PC-3 (cell line): Measurements from ENCODE around the gene STARD3. TPM values are rescaled to one million over a fixed set of nuclear protein-coding genes. Genes with fewer than 3 reads are reported as not detected.

Source experiments
- ATAC-seq: fragments of 200-7000 bp; cut with Tn5 transposase; 2 replicates; pipeline ENCODE4 v1.9.1; 2020; ENCODE audit warnings: mild to moderate bottlenecking, moderate library complexity
- BruUV-seq: library from RNA; stranded (reverse); fragments of 400-500 nt; replicated peaks from 2 replicates; lab custom pipeline; 2021; lab: Mats Ljungman, UMichigan
- CTCF ChIA-PET: fragments of 300-600 bp; sonication (Branson Sonifier 250); formaldehyde crosslinking; loops from one replicate; lab custom pipeline; 2022; ENCODE audit warnings: antibody characterized with exemption; lab: Charles Lee
- POLR2A ChIA-PET: fragments of 300-600 bp; sonication (Branson Sonifier 250); formaldehyde crosslinking; loops from one replicate; lab custom pipeline; 2022; ENCODE audit warnings: antibody characterized with exemption; ENCODE audit not compliant: unreplicated experiment; lab: Charles Lee
- DNase-seq: peaks from one replicate; pipeline ENCODE4 v3.0.0-alpha.2; 2015
- H2AFZ ChIP-seq: fragments of 300-600 bp; sonication (generic); 2 replicates; pipeline ENCODE4 v1.6.0; 2016; ENCODE audit warnings: antibody characterized with exemption, low read length
- H3F3A ChIP-seq: fragments of 300-600 bp; sonication (generic); one replicate; pipeline ENCODE4 v1.6.0; 2017; ENCODE audit warnings: antibody characterized with exemption, low read length, control low read depth, mild to moderate bottlenecking; ENCODE audit not compliant: unreplicated experiment
- H3K27ac ChIP-seq: fragments of 300-600 bp; sonication (generic); 2 replicates; pipeline ENCODE4 v1.5.1; 2016; ENCODE audit warnings: mild to moderate bottlenecking, low read length
- H3K27me3 ChIP-seq: fragments of 300-600 bp; sonication (generic); 2 replicates; pipeline ENCODE4 v1.6.1; 2016; ENCODE audit warnings: low read length, mixed read lengths
- H3K36me3 ChIP-seq: fragments of 300-600 bp; sonication (generic); 2 replicates; pipeline ENCODE4 v1.6.1; 2016; ENCODE audit warnings: low read depth, mixed run types, low read length, mixed read lengths
- H3K4me1 ChIP-seq: fragments of 300-600 bp; sonication (generic); 2 replicates; pipeline ENCODE4 v1.5.1; 2016; ENCODE audit warnings: low read length; ENCODE audit not compliant: insufficient read depth
- H3K4me2 ChIP-seq: fragments of 300-600 bp; sonication (generic); 2 replicates; pipeline ENCODE4 v1.6.0; 2016; ENCODE audit warnings: low read length
- H3K4me3 ChIP-seq: fragments of 300-600 bp; sonication (generic); 2 replicates; pipeline ENCODE4 v1.5.1; 2016; ENCODE audit warnings: mild to moderate bottlenecking, low read length, mixed read lengths
- H3K79me2 ChIP-seq: fragments of 300-600 bp; sonication (generic); 2 replicates; pipeline ENCODE4 v1.6.1; 2017; ENCODE audit warnings: low read length, mixed read lengths
- H3K9ac ChIP-seq: fragments of 300-600 bp; sonication (generic); 2 replicates; pipeline ENCODE4 v1.6.0; 2016; ENCODE audit warnings: mild to moderate bottlenecking, low read length
- H3K9me2 ChIP-seq: fragments of 300-600 bp; sonication (generic); replicated peaks from 2 replicates; pipeline ENCODE4 v1.6.1; 2016; ENCODE audit warnings: mixed run types, low read length, mixed read lengths
- H3K9me3 ChIP-seq: fragments of 300-600 bp; sonication (generic); 2 replicates; pipeline ENCODE4 v1.6.1; 2016; ENCODE audit warnings: low read length, mixed read lengths
- H4K20me1 ChIP-seq: fragments of 300-600 bp; sonication (generic); 2 replicates; pipeline ENCODE4 v1.6.1; 2016; ENCODE audit warnings: low read length, mixed read lengths
- EZH2 ChIP-seq: fragments of 300-600 bp; sonication (generic); IDR thresholded peaks from one replicate; pipeline ENCODE4 v1.6.1; 2017; ENCODE audit warnings: antibody characterized with exemption, mild to moderate bottlenecking, low read length; ENCODE audit not compliant: unreplicated experiment
- EZH2phosphoT487 ChIP-seq: fragments of 300-600 bp; sonication (generic); IDR thresholded peaks from 2 replicates; pipeline ENCODE4 v1.6.1; 2018; ENCODE audit warnings: mild to moderate bottlenecking, antibody characterized with exemption, low read length, borderline replicate concordance
- intact Hi-C: fragments of 100-400 bp; cut with micrococcal nuclease; formaldehyde crosslinking; loops from 2 replicates; pipeline ENCODE4 v1.9.0; 2023
- total RNA-seq: library from RNA; depleted of rRNA; stranded (reverse); fragments of >200 nt; gene quantifications from 2 replicates; pipeline ENCODE4 v1.2.3, GENCODE V29; 2014
- TF ChIP-seq, protein P1 (sequence below): fragments of 300-600 bp; sonication (generic); conservative IDR thresholded peaks from 2 replicates; pipeline ENCODE4 v1.5.1; 2017; ENCODE audit warnings: antibody characterized with exemption, low read depth, mild to moderate bottlenecking, low read length

STARD3 gene
- total RNA-seq, 1 experiment from 2014 or later: 30.5 TPM

DNA sequence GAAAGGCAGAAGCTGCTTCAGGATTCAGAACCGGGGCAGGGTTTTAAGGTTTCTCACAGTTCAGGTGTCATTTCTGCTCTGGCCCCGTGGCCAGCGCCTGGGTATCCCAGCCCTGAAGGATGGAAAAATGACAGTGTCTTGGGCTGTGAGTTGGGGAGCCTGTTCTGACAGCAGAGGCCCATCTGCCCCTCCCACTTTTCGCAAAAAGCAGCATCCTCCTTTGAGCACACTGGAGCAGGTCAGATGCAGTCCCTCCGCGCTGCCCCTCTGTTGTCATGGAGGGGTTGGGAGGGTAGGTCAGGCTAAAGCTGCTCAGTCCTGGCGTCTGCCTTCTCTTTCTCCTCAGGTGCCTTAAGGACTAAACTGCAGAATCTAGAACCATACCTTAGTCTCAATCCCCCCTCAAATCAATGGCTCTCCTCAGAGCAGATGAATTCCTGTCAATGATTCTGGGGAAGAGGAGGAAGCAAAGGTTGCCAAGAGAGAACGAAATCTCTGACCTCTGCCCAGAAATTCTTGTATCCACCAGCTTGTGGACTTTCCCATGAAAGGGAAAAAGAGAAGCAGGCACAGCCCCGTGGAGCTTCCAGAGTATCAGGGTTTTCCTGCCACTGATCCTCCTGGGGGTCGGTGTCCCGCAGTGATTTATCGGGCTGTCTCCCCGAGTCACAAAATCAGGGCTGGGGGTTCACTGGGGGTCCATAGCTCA is 36.5 kb upstream of the STARD3 start:
- H3K36me3 ChIP-seq: no peaks in the 10 kb centered on the region
- ATAC-seq (no peak), DNase-seq (no peak)
- ChIA-PET CTCF (no interaction called here), POLR2A (no interaction called here)
- no TSS peak for BruUV-seq
- H3K4me3 ChIP-seq: no peak overlapping the region
- no peak overlapping the region for H3K9ac ChIP-seq
- H3K27me3 ChIP-seq: peaks cover 78% of the 10 kb centered on the region
- H3F3A ChIP-seq: no peaks in the 10 kb centered on the region
- no peaks in the 10 kb centered on the region for H3K9me3 ChIP-seq
- H3K27ac ChIP-seq: no peak overlapping the region
- H2AFZ ChIP-seq: no peak overlapping the region
- no peak overlapping the region for H3K4me2 ChIP-seq
- H3K9me2 ChIP-seq: no peaks in the 10 kb centered on the region
- TF ChIP-seq EZH2: no peak
- TF ChIP-seq, protein P1, sequence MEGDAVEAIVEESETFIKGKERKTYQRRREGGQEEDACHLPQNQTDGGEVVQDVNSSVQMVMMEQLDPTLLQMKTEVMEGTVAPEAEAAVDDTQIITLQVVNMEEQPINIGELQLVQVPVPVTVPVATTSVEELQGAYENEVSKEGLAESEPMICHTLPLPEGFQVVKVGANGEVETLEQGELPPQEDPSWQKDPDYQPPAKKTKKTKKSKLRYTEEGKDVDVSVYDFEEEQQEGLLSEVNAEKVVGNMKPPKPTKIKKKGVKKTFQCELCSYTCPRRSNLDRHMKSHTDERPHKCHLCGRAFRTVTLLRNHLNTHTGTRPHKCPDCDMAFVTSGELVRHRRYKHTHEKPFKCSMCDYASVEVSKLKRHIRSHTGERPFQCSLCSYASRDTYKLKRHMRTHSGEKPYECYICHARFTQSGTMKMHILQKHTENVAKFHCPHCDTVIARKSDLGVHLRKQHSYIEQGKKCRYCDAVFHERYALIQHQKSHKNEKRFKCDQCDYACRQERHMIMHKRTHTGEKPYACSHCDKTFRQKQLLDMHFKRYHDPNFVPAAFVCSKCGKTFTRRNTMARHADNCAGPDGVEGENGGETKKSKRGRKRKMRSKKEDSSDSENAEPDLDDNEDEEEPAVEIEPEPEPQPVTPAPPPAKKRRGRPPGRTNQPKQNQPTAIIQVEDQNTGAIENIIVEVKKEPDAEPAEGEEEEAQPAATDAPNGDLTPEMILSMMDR: no peak
- no peak for TF ChIP-seq EZH2phosphoT487
- intact Hi-C loops: no loop called here
- no peaks in the 10 kb centered on the region for H3K4me1 ChIP-seq
- H4K20me1 ChIP-seq: no peaks in the 10 kb centered on the region
- no peaks in the 10 kb centered on the region for H3K79me2 ChIP-seq

DNA sequence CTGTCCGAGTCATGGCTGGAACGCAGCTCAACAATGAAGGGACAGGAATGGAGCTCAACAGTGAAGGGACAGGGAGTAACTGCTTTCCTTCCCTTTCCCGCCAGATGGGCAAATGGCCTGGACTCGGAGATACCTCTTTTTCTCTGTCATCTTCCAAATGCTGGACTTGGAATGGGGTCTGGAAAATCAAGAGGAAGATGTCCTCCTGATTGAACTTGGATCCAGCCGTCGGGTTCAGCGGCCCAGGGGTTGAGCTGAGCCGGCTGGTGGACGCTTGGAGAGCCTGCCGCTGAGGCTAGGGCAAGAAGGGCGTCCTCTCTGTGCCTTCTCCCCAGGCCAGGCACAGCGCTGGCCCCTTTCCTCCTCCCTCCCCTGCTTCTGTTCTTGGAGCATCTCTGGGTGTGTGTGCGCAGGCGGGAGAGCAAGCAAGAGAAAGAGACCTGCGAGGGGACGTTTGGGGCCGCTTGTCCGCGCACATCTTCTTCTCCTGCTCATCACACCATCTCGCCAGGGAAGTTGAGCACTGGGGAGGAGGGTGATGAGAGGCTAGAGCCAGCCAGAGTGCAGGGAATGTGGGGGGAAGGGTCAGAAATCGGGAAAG is 35.8 kb upstream of the STARD3 start:
- Histone ChIP-seq H3K27me3 (peaks cover 84% of the 10 kb centered on the region), H3K9me3 (no peaks in the 10 kb centered on the region), H3K4me1 (no peaks in the 10 kb centered on the region; the same call in 1 of the 2 replicates), H3K9me2 (no peaks in the 10 kb centered on the region), H2AFZ (no peak overlapping the region), H3K4me3 (no peak overlapping the region), H3K27ac (no peak overlapping the region), H3K4me2 (no peak overlapping the region), H3F3A (no peaks in the 10 kb centered on the region), H4K20me1 (no peaks in the 10 kb centered on the region), H3K9ac (no peak overlapping the region), H3K79me2 (no peaks in the 10 kb centered on the region), H3K36me3 (no peaks in the 10 kb centered on the region)
- intact Hi-C loops: no loop called here
- TF ChIP-seq EZH2phosphoT487 (no peak), EZH2 (no peak)
- TF ChIP-seq, protein P1: no peak
- DNase-seq: no peak
- ATAC-seq: no peak
- BruUV-seq: no TSS peak
- ChIA-PET CTCF (no interaction called here), POLR2A (no interaction called here)
